HG03439 (cell line): ENCODE measurements around the gene PRKAB1.

Experiments used
- ATAC-seq: cut with Tn5 transposase; IDR thresholded peaks from one replicate; pipeline ENCODE4 v1.9.1; 2021; ENCODE audit warnings: mild to moderate bottlenecking, moderate library complexity; ENCODE audit not compliant: unreplicated experiment

Gene PRKAB1

DNA sequence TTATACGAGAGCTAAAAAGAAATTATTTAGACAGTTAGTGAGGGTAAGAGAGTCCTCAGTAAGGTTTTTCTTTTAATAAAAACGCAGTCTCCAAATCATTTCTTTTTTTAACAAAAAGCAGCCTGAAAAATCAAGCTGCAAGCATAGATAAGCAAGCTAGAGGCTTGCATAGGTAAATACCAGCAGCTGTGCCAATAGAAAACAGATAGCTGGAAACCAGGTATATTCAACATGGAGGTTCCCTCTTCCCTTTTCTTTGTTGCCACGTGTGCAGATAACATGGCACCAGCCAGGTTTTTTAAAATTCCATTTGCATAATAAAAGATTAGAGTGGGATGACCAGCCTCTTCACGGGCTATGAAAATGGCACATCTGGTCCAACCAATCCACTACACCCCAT is 6.1 kb upstream of the PRKAB1 start:
- ATAC-seq = no peak

DNA sequence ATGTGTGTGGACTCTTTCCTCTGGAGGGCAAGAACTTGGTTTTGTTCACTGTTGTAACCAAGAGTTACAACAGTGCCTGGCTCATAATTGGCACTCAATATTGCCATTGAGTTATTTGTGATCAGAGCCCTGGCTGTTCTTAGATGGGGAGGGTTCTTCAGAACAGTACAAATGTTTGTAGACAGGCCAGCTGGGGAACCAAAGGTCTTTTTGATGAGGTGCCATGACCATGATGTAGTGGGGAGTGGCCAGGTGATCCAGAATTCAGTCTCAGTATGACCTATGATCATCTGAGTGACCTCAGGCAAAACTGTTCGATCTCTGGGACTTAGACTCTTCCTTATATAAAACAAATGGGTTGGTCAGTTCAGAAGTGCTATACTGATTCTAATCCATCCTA is 3.3 kb upstream of the PRKAB1 start:
- ATAC-seq = no peak

DNA sequence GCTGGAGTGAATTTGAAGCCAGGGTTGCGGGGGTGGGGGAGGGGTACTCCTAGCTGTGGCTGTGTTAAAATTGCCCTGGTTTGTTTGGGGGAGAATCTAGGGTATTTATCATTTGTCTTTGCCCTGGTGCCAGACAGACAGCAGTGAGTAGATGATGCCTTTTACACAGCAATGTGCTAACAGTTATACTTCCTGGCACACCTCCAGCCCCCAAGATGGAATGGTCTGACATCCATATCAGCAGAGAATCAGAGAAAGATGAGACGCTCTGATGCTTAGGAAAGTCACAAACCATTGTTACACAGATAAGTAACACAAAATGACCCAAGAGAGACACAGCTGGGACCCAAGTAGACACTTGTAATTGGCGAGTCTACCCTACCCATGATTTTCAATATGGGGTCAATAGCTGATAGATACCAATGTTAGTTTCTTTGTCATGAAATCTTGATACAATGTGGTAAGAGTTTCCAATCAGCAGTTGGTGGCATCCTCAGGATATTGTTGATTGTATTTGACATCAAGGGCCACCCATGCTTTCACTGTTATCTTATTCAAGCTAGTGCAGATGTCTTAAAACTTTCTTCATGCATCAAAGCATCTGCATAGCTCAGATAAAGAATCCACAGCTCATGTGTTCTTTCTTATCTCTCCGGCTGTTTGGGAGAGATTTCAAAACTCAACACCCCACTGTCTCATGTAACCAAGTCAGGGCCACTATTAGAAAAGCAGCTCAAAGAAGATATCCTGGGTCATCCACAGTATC is 2.6 kb upstream of the PRKAB1 start:
- ATAC-seq = no peak

DNA sequence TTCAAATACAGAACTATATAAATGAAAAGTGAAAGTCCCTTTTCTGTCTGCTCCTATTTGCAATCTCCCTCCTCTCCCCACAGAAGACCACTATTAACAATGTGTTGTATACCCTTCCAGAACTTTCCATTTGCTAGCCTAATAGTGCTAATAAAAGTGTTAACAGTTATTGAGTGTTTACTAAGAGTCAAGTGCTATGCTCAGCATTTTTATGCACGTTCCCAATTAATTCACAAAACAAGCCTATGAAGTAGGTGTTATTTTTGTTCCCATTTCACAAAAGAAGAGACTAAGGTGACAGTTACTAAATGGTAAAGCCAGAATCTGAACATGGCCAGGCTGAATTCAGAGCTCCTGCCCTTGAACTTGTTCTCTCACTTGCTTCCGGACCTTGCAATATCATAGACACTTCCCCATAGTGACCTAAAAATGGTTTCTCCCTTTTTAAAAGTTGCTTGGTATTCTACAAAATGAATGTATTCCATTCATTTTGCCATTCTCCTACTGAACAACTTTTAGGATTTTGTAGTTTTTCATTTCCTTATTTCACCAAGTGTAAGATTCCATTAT is 1.6 kb upstream of the PRKAB1 start:
- ATAC-seq = no peak

DNA sequence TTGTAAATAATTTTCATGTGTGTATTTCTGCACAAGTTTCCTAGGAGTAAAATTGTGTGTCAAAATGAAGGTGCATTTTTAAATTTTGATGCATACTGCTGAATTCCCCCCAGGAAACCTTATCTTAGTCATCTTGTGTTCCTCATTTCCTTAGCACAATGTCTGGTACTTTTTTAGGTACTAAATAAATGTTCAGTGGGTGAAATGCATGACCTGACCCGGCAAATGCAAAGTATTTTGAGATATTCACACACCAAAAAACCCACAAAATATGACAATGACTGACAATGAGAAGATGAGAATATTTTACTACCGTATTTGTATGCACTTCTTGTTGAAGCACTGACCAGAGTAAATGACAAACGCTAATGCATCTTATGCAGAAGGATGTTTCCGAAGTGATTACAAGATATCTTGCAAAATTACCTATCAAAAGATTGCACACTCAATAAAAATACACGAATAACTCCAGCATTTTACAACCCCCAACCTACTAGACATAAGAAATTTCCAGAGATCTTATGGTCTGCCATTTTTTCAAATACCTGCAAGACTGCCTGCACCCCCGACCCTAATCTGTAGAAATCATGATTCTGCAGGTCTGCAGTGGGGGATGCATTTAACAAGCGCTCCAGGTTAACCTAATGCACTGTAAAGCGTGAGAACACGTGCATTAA is 895 bp upstream of the PRKAB1 start:
- no peak for ATAC-seq

DNA sequence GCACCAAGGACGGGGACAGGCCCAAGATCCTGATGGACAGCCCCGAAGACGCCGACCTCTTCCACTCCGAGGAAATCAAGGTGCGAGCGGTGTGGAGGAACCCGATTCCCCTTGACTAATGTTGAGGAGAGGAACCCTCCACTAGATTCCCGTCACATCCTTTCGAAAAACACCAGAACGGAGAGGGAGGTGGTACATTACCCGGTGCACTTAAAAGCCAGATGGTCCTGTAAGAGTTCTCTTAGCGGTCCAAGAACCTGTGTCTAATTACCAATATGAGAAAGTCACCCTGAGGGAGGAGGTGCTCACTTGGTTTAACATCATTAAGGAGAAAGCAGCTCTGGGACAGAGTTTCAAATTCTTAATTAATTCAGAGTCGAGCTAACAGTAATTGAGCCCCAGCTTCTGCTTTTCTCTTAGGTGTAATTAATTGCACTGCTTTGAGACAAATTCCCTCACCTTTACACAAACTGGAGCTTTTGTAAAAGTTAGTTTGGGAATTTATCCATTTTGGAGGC is 450 bp downstream of the PRKAB1 start:
- ATAC-seq = no peak

DNA sequence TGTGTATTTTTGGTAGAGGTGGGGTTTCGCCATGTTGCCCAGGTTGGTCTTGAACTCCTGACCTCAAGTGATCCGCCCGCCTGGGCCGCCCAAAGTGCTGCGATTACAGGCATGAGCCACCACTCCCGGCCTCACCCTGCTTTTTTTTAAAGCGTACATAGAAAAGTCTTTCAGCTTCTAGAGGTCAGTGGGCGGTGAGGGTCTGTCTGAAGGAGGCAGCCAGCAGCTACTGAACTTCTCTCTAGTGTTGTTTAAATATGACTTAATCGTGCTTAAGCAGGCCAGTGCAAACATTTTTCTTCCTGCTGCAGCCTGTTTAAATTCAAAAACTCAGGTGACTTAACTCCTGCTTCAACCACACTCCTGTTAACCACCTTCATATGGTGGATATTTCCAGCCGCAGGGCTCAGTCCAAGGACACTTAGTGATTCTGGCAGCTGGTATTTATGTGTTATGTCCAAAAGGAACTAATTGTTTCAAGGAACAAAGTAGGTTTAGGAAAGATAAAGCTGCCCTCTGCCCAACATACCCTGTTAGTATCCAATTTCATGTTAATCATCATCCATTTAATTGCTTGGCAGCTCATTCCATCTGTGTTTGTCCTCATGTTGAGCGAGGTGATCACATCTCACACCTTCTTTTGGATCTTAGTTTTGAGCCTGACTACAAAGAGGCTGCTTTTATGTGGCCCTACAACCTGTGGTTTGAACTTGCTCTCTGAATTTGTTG is 2.0 kb downstream of the PRKAB1 start:
- no peak for ATAC-seq

DNA sequence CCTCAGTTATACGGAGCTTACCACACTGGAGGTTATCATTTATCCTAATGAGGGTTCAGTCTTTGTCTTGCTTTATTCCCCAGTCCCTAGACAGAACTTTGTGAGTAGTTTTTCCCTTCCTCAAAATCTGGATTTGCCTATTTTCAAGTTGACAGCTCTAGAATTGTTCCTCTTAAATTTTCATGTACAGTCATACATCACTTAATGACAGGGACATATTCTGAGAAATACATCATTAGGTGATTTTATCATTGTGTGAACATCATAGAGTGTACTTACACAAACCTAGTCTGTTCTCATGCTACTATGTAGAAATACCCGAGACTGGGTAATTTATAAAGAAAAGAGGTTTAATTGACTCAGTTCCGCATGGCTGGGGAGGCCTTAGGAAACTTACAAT is 3.1 kb downstream of the PRKAB1 start:
- no peak for ATAC-seq

DNA sequence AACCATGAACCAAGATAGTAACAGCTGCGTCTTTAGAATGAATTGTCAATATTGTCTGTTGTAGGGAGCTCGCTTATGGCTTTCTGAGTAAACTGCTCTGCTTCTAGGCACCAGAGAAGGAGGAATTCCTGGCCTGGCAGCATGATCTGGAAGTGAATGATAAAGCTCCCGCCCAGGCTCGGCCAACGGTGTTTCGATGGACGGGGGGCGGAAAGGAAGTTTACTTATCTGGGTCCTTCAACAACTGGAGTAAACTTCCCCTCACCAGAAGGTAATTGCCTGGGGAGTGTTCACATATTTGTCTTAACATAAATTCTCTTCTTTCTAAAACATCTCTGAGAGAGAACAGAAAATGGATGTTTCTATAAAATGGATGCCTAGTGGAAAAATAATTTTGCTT is 4.3 kb downstream of the PRKAB1 start:
- ATAC-seq = no peak

DNA sequence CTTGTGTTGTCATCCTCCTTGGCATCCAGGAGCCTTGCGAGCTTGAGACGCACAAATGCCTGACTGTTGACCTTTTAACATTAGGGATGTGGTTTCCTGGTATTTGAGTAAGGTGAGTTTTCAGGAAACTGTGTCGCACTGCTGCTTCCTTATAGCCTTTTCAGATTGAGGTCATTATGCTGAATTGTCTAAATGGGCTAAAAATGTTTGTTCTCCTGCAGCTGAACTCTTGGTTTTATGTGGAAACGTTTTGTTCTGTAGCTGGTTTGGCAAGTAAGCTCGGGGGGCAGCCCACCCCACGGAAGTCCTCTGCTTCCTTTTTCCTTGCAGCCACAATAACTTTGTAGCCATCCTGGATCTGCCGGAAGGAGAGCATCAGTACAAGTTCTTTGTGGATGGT is 5.7 kb downstream of the PRKAB1 start:
- ATAC-seq = no peak

DNA sequence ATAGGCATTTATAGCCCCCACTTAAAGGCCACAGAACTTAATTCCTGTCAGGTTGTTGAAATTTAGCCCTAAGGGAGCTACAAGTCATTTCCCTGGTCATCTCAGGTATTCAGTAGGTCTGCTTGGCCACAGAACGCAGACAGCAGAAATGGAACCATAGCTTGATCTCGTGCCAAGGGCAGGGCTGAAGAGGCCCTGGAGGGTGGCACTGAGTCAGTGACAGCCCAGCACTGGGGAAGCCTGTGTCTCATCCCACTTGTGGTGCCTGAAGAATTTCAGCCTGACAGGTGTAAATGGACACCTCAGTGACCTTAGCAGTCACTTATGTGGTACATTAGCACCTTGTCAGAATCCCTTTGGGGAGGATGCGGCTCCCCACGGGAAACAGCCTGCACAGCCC is 6.6 kb downstream of the PRKAB1 start:
- no peak for ATAC-seq

DNA sequence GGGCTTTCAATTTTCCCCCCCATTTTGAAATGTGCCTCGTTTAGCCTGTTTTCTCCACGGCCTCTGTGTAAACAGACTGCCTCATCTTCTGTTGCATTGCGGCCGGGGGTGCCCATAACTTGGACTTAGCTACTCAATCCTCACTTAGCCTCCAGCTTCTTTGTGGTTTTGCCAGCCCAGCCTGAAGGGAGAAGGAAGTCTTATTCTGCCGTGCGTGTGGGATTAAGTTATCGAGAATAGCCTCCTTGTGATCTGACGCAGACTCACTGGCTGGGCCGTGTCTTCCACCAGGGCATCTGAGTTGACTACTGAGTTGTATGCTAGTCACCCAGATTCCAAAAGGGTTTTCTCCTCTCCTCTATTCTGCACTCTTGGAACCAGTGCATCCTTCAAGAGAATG is 8.1 kb downstream of the PRKAB1 start:
- no peak for ATAC-seq

DNA sequence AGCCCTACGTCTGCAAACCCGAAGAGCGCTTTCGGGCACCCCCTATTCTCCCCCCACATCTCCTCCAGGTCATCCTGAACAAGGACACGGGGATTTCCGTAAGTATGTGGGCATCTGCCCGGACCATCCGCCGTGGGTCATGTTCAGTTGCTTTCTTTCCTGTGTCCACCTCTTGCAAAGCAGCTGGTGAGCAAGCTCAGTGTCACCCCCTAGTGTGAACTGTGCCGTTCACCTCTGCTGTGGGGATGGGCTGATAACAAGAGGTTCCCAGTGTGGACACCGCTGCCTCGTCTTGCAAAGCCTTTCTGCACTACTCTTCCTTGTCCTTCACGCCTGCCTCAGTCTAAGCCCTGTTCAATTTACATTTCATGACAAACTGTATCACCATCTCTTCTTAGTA is 8.6 kb downstream of the PRKAB1 start:
- no peak for ATAC-seq

DNA sequence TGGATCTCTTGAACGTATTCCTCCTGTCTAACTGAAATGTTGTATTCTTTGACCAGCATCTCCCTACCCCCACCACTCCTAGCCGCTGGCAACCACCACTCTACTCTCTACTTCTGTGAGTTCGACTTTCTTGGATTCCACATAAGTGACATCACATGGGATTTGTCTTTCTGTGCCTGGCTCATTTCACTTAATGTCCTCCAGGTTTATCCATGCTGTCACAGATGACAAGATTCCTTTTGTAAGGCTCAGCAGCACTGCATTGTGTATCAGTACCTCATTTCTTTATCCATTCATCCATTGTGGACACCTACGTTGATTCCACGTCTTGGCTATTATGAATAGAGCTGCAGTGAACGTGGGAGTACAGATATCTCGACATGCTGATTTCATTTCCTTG is 10.5 kb downstream of the PRKAB1 start:
- no peak for ATAC-seq

DNA sequence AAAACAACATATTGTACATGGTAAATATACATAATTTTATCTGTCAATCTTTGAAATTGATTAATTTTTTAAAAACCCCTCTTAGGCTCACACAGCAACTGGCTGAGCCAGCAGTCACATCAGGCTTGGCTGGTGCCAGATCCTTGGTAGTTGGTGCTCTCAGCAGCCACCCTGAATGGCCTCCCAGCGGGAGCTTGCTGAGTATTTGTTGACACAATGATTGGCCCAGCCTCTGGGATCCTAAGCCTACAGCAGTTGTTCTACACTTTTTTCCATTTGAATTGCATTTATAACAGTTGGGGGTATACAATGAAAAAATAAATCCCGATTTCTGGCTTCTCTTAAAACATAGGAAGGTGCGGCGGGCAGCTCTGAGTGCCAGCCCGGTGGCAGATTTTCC is 11.1 kb downstream of the PRKAB1 start:
- no peak for ATAC-seq

DNA sequence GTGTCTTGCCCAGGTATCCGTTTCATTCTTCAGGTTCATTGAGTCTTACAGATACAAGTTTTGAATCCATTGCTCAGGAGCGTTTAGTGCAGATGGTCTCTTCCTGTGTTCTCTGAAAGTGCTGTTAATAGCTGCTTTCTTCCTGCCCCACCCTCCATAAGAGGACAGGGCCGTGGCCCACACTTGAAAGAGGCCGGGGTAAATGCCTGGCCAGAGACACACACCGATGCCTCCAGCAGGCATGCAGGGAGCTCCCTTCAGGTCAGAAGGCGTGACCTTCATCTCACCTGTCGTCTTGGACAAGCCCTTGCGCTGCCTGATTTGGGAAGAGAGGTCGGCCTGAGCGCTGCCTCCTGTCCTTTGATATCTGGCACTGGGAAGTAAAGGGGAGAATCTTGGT is 11.6 kb downstream of the PRKAB1 start:
- no peak for ATAC-seq

DNA sequence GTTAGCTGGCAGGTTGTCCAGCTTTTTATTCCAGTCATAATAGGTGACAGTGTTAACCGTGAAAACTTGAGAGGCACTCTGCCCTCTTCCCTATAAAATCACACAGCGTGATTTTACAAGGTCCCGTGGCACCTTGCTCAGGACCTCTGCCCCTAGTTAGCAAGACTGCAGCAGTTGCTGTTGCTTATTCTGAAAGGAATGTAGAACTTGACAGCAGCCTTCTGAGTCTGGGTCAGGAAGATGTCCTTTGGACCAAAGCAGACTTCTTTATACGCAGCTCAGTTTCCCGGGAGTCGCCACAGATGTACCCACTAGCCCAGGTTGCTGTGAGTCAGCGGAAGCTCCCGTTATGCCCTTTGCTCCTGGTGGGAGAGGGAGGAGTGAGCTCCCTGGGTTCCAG is 13.2 kb downstream of the PRKAB1 start:
- ATAC-seq = no peak

DNA sequence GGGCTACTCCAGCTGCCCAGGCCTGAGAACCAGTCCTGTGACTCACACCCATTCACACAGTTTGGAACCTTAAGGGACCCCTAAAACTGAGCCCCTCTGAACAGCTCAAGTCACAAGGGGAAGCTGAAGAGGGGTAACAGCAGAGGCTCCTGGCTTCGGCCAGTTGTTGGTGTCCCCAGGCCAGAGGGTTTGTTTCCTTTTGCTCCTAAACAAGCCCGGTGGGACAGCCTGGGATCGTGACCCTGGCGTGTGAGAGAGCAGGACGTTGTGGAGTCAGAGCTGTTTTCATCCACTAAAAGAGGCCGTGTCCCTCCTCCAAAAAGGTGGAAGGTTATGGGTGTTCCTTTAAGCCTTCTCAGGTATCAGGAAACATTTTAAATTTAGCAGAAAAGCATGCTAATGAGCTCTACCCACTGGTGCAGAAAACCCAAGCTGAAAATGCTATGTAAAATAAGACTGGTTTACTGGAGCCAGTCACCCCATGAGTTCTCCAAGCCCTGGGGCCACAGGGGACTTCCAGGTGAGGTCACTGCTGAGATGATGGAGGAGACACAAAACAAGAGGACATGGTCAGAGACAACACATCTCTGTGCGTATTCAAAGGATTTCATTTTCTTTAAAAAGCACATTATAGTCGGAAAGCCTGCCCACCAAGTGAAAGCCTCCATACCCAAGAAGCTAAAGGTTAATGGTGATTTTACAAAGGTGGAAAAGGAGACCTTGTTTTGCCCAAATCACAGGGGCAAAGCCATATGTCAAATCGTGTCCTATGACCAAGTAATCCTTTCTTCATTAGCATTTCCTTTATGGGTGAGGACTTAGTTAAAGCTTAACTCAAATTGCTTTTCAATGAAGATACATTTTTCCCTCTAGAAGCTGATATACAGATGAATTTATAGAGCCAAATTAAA is 14.1 kb downstream of the PRKAB1 start:
- ATAC-seq = no peak

DNA sequence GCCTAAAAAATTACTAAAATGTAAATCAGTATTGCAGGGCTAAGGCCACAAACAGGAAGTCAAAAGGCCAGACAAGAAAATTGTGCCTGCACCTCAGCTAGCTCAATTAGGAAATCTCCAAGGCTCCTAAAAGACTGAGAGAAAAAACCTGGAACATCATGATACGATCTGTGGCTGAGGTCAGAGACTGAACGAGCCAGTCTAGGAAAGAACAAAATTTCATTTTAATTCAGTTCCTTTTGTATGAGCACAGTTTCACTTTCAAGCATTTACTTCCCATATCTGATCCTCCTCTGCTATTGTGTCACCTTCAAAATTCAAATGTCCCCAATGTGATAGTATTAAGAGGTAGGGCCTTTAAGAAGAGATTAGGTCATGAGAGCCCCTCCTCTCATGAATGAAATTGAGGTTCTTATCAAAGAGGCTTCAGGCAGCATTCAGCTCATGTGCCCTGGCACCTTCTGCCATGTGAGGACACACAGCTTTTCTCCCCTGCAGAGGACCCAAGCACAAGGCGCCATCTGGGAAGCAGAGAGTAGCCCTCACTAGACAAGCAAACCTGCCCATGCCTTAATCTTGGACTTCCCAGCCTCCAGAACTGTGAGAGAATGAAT is 14.8 kb downstream of the PRKAB1 start:
- no peak for ATAC-seq

DNA sequence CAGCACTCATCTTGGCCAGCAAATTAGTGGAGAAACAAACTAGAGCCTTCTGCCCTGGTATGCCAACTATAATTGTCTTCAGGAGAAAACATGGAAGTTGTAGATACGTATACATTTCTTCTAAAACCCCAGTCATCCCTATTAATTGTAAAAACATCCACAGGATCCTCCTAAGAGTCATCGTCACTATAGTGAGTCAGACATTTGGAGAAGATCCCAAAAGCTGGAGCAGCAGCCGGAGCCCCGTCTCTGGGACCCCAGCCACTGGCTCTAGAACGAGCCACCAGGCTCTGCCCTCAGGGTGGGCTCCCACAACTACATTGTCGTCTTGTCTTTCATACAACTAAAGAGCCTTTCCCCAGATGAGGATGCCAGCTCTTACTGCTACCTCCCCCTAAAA is 15.5 kb downstream of the PRKAB1 start:
- no peak for ATAC-seq
